NCI-H1694 (cell line): ENCODE results near the gene TXNDC17.
"Not testable (repeated sequence)": the region's sequence is repeated elsewhere in the genome, so short reads cannot be mapped to it uniquely, and the experiment has no call there.

ENCODE experiments used
- DNase-seq: peaks from one replicate; lab custom pipeline; 2025; lab: John Stamatoyannopoulos, UW

Gene TXNDC17

GRCh38 chr17:6684460-6684783 is 43.6 kb downstream of the TXNDC17 start:
- DNase-seq, result no peak

DNA sequence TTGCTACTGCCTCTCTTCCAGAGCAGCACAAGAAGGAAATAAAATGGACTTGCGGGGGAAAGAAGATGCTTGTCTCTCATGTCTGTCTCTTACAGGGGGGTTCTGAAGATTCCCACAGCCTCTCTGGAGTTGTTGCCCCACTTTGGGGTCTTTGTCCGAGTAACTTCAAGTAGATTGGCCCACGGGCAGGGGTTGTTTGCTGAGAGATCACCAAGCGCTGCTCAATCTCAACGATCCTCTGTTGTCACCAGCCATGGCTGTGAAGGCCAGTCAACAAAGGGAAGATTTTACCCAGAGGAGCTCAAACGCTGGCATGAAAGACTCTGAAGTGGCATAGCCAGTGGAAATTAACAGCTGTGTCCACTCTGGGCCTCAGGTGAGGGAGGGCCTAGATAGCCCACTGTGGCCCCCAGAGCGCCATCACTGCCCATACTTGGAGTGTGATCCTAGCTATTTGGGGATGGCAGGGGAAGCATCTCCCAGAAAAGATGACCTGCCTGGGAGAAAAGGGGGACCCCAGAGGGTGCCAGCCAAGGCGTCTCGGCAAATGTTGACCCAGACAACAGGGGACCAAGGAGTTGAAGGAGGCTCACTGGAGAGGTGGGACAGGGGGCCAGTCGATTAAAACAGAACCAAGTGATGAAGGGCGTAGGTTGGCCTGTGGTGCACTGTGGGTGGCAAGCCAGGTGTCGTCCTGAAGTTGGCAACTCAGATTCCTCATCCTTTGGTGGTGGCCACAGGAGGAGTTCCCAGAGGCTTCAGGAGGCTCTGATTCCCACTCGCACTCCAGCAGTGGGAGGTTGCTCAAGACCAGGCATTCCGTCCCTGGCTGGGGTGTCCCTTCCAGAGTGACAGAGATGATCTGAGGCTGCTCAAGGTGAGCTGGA is 44.3 kb downstream of the TXNDC17 start:
- no peak for DNase-seq

DNA sequence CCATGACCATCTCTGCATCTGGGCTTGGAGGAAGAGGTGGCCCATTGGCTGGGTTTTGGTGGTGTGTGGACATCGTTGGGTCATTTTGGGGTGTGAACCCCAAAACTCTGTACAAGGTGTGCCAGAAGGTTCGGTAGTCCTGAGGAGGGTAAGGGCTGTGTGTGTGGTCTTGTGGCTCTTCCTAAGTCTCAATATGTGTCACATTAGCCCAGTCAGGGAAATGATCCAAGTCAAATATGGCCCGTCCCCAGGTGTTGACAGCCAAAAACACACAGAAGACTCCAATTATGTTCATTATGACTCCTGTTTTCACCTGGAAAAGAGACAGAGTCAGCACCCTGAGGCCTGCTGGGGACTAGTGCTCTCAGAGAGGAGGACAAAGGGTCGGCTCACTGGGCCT is 45.2 kb downstream of the TXNDC17 start:
- DNase-seq, result no peak

- no peak for DNase-seq
Observed at GRCh38 chr17:6688944-6689343, 48.1 kb downstream of the TXNDC17 start.

DNA sequence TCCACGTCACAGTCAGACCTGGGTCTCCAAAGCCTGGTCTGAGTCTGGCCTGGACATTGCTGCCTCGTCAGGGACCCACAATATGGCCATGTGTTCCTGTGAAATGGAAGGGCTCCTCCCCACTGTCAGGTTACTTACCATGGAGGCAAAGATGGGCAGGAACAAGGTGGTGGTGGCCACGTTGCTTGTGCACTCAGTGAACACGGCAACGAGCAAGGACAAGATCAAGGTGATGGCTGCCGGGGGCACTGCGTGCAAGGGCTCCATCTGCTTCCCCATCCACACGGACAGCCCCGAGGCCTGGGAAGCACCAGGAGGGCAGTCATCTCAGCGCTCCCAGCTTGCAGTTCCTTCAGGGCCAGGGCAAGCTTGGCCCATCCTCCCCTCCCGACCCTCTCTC is 49.8 kb downstream of the TXNDC17 start:
- DNase-seq, result no peak

- DNase-seq, result no peak
Observed at GRCh38 chr17:6691546-6691945, 50.7 kb downstream of the TXNDC17 start.

- DNase-seq, result not testable (repeated sequence)
Observed at GRCh38 chr17:6691958-6692357, 51.1 kb downstream of the TXNDC17 start.
